OCI-LY3 (cell line): ENCODE data around the gene PEAK1.

ENCODE experiments used
- H2AFZ ChIP-seq: fragments of 200-600, 300-600 bp; shearing (Covaris generic); 2 replicates; pipeline ENCODE4 v1.6.0; 2014; ENCODE audit warnings: antibody characterized with exemption, low read depth, low read length
- H3K27ac ChIP-seq: fragments of 200-600, 300-600 bp; sonication (generic); 2 replicates; pipeline ENCODE4 v1.5.1; 2014; ENCODE audit warnings: mild to moderate bottlenecking, low read length, moderate library complexity, mixed read lengths
- H3K27me3 ChIP-seq: fragments of 200-600, 300-600 bp; sonication (generic); 2 replicates; pipeline ENCODE4 v1.6.1; 2014; ENCODE audit warnings: low read depth, low read length, mixed read lengths
- H3K36me3 ChIP-seq: fragments of 200-600, 300-600 bp; sonication (generic); replicated peaks from 2 replicates; pipeline ENCODE3; 2014; ENCODE audit warnings: low read depth, low read length, mixed read lengths
- H3K4me1 ChIP-seq: fragments of 300-600, 200-600 bp; sonication (generic); 2 replicates; pipeline ENCODE4 v1.6.1; 2014; ENCODE audit warnings: low read length, mixed read lengths
- H3K4me2 ChIP-seq: fragments of 200-600, 300-600 bp; sonication (generic); 2 replicates; pipeline ENCODE4 v1.6.1; 2014; ENCODE audit warnings: low read length, mixed read lengths
- H3K4me3 ChIP-seq: fragments of 300-600, 200-600 bp; sonication (generic); 2 replicates; pipeline ENCODE4 v1.5.1; 2014; ENCODE audit warnings: antibody characterized with exemption, mild to moderate bottlenecking, low read length, moderate library complexity
- H3K79me2 ChIP-seq: fragments of 300-600, 200-600 bp; shearing (Covaris generic); 2 replicates; pipeline ENCODE4 v1.6.1; 2014; ENCODE audit warnings: mild to moderate bottlenecking, low read length, mixed read lengths
- H3K9ac ChIP-seq: fragments of 300-600, 200-600 bp; shearing (Covaris generic); 2 replicates; pipeline ENCODE4 v1.6.0; 2014; ENCODE audit warnings: mild to moderate bottlenecking, low read length, moderate library complexity
- H3K9me3 ChIP-seq: fragments of 200-600, 300-600 bp; shearing (Covaris generic); 2 replicates; pipeline ENCODE4 v1.6.1; 2014; ENCODE audit warnings: low read length, mixed read lengths; ENCODE audit not compliant: insufficient read depth
- H4K20me1 ChIP-seq: fragments of 200-600, 300-600 bp; sonication (generic); 2 replicates; pipeline ENCODE4 v1.6.1; 2016; ENCODE audit warnings: low read length, mixed read lengths; ENCODE audit not compliant: insufficient read depth
- CTCF ChIP-seq: fragments of 200-600, 300-600 bp; sonication (generic); IDR thresholded peaks from 2 replicates; pipeline ENCODE4 v1.5.1; 2014; ENCODE audit warnings: antibody characterized with exemption, low read length, low read depth
- EZH2phosphoT487 ChIP-seq: fragments of 200-600 bp; shearing (Covaris generic); IDR thresholded peaks from 2 replicates; pipeline ENCODE4 v1.6.1; 2018; ENCODE audit warnings: antibody characterized with exemption, mixed run types, low read depth

PEAK1 gene

GRCh38 chr15:77209221-77209620, 210.7 kb downstream of the PEAK1 start:
- TF ChIP-seq CTCF (no peak), EZH2phosphoT487 (no peak)
- no peaks in the 10 kb centered on the region for H3K4me1 ChIP-seq
- no peak overlapping the region for H3K4me3 ChIP-seq
- H2AFZ ChIP-seq = no peak overlapping the region
- H3K9ac ChIP-seq = no peak overlapping the region
- no peaks in the 10 kb centered on the region for H3K79me2 ChIP-seq
- no peaks in the 10 kb centered on the region for H3K9me3 ChIP-seq
- no peaks in the 10 kb centered on the region for H4K20me1 ChIP-seq
- no peaks in the 10 kb centered on the region for H3K27me3 ChIP-seq
- H3K36me3 ChIP-seq = peaks cover 2% of the 10 kb centered on the region
- H3K4me2 ChIP-seq = no peak overlapping the region
- no peak overlapping the region for H3K27ac ChIP-seq

DNA sequence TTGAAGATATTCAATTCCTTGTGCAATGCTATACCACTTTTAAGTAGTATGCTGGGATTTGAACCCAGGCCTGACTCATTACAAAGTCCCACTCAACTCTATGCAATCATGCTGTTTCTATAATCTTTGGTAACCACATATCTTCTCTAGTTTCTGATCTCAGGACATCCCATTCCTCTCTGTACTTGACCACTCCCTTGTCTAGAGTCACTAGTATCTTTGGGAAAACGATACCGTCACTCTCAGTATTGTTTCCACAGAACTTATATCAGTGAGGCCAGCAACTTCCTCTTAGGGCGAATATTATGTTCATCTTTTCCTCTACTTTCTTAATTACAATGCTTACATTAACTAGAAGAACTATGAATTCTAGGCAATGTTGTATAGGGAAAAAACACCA, 211.7 kb downstream of the PEAK1 start:
- Histone ChIP-seq H3K27ac (no peak overlapping the region), H3K9me3 (no peaks in the 10 kb centered on the region), H4K20me1 (no peaks in the 10 kb centered on the region), H3K79me2 (no peaks in the 10 kb centered on the region), H2AFZ (no peak overlapping the region), H3K9ac (no peak overlapping the region), H3K36me3 (peaks cover 2% of the 10 kb centered on the region), H3K4me1 (no peaks in the 10 kb centered on the region), H3K4me2 (no peak overlapping the region), H3K27me3 (no peaks in the 10 kb centered on the region), H3K4me3 (no peak overlapping the region)
- TF ChIP-seq CTCF (no peak), EZH2phosphoT487 (no peak)

DNA sequence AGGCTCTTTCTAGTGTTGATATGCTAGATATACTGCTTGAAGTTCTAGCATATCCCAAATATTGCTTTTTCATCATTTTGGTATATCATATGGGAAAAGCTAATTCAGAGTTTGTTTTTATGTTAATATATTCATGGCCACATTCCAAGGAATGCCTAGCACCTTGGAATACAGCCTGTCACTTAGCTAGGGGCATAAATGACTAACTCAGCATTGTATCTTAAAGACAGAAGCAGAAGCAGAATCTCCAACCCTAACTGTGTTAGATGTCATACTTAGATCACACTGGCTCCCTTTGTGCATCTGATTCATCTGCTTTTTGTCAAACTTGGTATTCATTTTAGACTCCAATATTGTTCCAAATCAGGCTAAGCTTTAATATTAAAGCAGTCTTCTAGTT, 218.2 kb downstream of the PEAK1 start:
- Histone ChIP-seq H3K27me3 (no peaks in the 10 kb centered on the region), H3K79me2 (no peaks in the 10 kb centered on the region), H3K9me3 (no peaks in the 10 kb centered on the region), H3K27ac (no peak overlapping the region), H2AFZ (no peak overlapping the region), H3K4me1 (no peaks in the 10 kb centered on the region), H4K20me1 (no peaks in the 10 kb centered on the region), H3K4me2 (no peak overlapping the region), H3K36me3 (peaks cover 14% of the 10 kb centered on the region), H3K9ac (no peak overlapping the region), H3K4me3 (no peak overlapping the region)
- TF ChIP-seq EZH2phosphoT487 (no peak), CTCF (no peak)

GRCh38 chr15:77196381-77196780, 223.5 kb downstream of the PEAK1 start:
- Histone ChIP-seq H3K79me2 (no peaks in the 10 kb centered on the region), H3K36me3 (peaks cover 14% of the 10 kb centered on the region), H3K27me3 (no peaks in the 10 kb centered on the region), H4K20me1 (no peaks in the 10 kb centered on the region), H3K4me3 (no peak overlapping the region), H3K9ac (no peak overlapping the region), H3K27ac (no peak overlapping the region), H3K9me3 (no peaks in the 10 kb centered on the region), H2AFZ (no peak overlapping the region), H3K4me2 (no peak overlapping the region), H3K4me1 (peaks cover 6% of the 10 kb centered on the region; the same call in 1 of the 2 replicates)
- TF ChIP-seq CTCF (no peak), EZH2phosphoT487 (no peak)
